C4-2B (cell line): ENCODE measurements around the gene LCN2.

Source experiments
- H3K27ac ChIP-seq: fragments of 450-650 bp; 2 replicates; pipeline ENCODE4 v1.5.1; 2017
- ZFX ChIP-seq: fragments of 450-650 bp; IDR thresholded peaks from 2 replicates; pipeline ENCODE4 v1.6.1; 2017
- TF ChIP-seq, protein P1 (sequence below): fragments of 450-650 bp; conservative IDR thresholded peaks from 2 replicates; pipeline ENCODE4 v1.5.1; 2017; ENCODE audit warnings: mild to moderate bottlenecking

LCN2 gene

DNA sequence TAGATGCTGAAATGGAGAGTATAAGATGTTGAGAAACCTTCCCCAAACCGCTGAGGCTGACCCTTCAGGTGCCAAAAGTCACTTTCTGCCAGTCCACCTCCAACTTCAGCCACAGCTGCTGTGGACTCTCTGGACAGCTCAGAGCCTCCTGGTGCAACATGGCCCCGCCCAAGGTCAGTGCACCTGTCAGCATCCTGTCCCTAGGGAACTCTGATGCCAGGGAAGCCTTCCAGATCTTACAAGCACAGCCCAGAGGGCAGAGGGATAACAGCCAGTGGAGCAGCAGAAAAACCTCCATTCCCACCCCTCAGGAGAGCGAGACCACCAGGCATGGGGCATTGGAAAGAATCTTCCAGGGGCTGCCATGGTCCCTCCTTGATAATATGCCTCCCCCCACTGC lies 11.3 kb upstream of the LCN2 start:
- TF ChIP-seq, protein P1, sequence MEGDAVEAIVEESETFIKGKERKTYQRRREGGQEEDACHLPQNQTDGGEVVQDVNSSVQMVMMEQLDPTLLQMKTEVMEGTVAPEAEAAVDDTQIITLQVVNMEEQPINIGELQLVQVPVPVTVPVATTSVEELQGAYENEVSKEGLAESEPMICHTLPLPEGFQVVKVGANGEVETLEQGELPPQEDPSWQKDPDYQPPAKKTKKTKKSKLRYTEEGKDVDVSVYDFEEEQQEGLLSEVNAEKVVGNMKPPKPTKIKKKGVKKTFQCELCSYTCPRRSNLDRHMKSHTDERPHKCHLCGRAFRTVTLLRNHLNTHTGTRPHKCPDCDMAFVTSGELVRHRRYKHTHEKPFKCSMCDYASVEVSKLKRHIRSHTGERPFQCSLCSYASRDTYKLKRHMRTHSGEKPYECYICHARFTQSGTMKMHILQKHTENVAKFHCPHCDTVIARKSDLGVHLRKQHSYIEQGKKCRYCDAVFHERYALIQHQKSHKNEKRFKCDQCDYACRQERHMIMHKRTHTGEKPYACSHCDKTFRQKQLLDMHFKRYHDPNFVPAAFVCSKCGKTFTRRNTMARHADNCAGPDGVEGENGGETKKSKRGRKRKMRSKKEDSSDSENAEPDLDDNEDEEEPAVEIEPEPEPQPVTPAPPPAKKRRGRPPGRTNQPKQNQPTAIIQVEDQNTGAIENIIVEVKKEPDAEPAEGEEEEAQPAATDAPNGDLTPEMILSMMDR = no peak
- TF ChIP-seq ZFX = no peak

GRCh38 chr9:128139621-128140020 lies 9.6 kb upstream of the LCN2 start:
- H3K27ac ChIP-seq = no peak overlapping the region
- TF ChIP-seq, protein P1 = no peak
- no peak for TF ChIP-seq ZFX

More for the DNA sequence above, 11.3 kb upstream of the LCN2 start:
- H3K27ac ChIP-seq = no peak overlapping the region

DNA sequence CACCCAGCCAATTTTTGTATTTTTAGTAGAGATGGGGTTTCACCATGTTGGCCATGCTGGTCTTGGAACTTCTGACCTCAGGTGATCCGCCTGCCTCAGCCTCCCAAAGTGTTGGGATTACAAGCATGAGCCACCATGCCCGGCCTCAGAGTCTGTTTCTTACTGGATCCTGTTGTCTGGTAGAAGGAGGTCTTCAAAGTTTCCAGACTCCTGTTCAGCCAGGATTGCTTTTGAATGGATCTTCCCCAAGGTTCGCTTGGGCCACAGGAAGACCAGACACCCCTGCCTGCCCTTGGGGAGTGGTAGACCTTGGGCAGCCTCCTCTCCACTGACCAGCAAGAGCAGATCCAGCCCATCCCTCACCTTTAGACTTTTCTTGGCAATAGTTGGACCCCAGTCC lies 7.6 kb upstream of the LCN2 start:
- TF ChIP-seq, protein P1 = no peak
- no peak for TF ChIP-seq ZFX
- no peak overlapping the region for H3K27ac ChIP-seq

DNA sequence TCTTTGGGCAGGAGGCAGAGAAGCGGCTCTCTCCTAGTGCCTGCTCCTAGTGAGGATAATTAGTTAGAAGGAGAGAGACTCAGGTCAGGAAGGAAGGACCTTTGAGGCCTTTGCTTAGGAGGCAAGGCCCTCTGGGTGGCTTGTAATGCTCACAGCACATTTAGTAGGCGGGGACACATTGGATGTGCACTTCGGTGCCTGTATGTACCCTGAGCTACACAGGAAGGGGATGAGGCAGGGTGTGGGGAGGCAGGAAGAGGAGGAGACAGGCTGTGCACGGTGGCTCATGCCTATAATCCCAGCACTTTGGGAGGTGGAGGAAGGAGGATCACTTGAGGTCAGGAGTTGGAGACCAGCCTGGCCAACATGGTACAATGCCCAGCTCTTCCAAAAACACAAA lies 7.2 kb upstream of the LCN2 start:
- H3K27ac ChIP-seq = no peak overlapping the region
- TF ChIP-seq, protein P1 = no peak
- no peak for TF ChIP-seq ZFX

- no peak for TF ChIP-seq ZFX
- TF ChIP-seq, protein P1 = no peak
- H3K27ac ChIP-seq = no peak overlapping the region
These were observed 6.7 kb upstream of the LCN2 start for GRCh38 chr9:128142596-128142995.

DNA sequence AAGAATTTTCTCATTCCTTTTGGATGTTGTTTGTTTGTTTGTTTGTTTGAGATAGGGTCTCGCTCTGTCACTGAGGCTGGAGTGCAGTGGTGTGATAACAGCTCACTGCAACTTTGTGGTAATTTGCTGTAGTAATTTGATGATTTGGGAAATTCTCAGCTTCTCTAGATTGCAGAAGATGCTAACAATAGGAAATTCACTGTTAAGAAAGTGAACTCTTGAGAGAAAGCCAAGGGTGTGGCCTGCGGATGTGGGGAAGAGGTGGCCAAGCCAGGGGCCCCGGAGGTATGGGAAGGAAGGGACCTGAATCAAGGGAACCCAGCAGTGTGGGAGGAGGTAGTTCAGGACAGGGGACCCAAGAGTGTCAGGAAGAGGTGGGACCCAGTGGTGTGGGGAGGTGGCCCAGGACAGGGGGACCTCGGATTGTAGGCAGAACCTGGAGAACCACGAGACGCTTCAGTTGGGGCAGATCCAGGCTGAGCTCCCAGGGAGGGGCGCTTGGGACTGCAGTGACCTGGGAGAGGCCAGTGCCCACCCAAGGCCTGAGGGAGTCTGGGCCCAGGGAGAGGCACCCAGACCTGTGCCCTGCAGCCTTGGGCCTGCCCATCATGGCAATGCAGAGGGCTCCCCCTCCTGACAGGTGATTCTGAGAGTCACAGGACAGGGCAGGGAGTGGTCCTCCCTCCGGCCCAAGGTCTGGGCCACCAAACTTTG lies 5.6 kb upstream of the LCN2 start:
- H3K27ac ChIP-seq = no peak overlapping the region
- no peak for TF ChIP-seq ZFX
- TF ChIP-seq, protein P1 = no peak

GRCh38 chr9:128144239-128145181 lies 4.7 kb upstream of the LCN2 start:
- no peak for TF ChIP-seq ZFX
- TF ChIP-seq, protein P1 = no peak
- H3K27ac ChIP-seq = no peak overlapping the region
